ENCODE data around the gene PXT1.

The PXT1 gene

GRCh38 chr6:36389353-36389752, 53.3 kb downstream of the PXT1 start:
- no peak for TF ChIP-seq CTCF (IDR thresholded peaks at IDR 0.05; ENCODE audit: low read depth, low read length)
- H3K4me3 ChIP-seq (ENCODE audit: low read depth, low read length) = no peak overlapping the region

- no peak for TF ChIP-seq CTCF (IDR thresholded peaks at IDR 0.05; ENCODE audit: low read depth, low read length)
- H3K4me3 ChIP-seq (ENCODE audit: low read depth, low read length) = peak within 1 kb of the TSS; percentile 64
These were observed 55.0 kb downstream of the PXT1 start, which contains the start of gene ETV7 for GRCh38 chr6:36387440-36388303. TSS of gene ETV7 (minus strand) at chr6:36387669. CDS start at chr6:36387541, 128 bp downstream.

- no peak; the same call in 1 of the 2 replicates for TF ChIP-seq CTCF (IDR thresholded peaks at IDR 0.05; ENCODE audit: low read depth, low read length)
- H3K4me3 ChIP-seq (ENCODE audit: low read depth, low read length) = peak overlapping the region; percentile 64
These were observed 55.9 kb downstream of the PXT1 start for GRCh38 chr6:36386495-36387439.

- no peak overlapping the region for H3K4me3 ChIP-seq (ENCODE audit: low read depth, low read length)
- no peak for TF ChIP-seq CTCF (IDR thresholded peaks at IDR 0.05; ENCODE audit: low read depth, low read length)
These were observed 58.6 kb downstream of the PXT1 start for GRCh38 chr6:36384095-36384494.

GRCh38 chr6:36383606-36384005, 59.0 kb downstream of the PXT1 start:
- TF ChIP-seq CTCF (IDR thresholded peaks at IDR 0.05; ENCODE audit: low read depth, low read length) = no peak
- no peak overlapping the region for H3K4me3 ChIP-seq (ENCODE audit: low read depth, low read length)

DNA sequence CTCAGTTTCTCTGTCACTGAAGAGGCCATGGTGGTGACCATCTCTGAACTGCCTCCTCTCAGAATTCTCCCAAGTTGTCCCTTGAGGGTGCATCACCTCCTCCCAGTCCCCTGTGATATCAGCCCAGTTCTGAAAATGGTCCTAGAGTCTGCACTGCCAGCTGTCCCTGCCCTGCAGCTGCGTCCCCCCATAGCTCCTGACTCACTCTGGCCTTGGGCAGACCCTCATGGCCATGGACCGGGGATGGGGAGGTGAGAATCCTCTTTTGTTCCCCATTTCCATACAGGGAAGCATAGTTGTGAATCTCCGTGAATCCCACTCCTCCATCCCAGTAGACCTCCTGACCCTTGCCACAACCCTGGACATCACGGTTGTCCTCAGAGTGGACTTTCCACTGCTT, 59.7 kb downstream of the PXT1 start:
- TF ChIP-seq CTCF (IDR thresholded peaks at IDR 0.05; ENCODE audit: low read depth, low read length) = no peak
- H3K4me3 ChIP-seq (ENCODE audit: low read depth, low read length) = no peak overlapping the region
